K562 (cell line): ENCODE results near the gene OLAH. TPM values are rescaled to one million over a fixed set of nuclear protein-coding genes. Genes with fewer than 3 reads are reported as not detected.
A peak's percentile ranks its signal among the peaks of the same experiment; 100 is the strongest.

ENCODE experiments used
- ATF7 ChIP-seq: fragments of 450-650 bp; IDR thresholded peaks from 2 replicates; pipeline ENCODE4 v1.7.1; 2014; ENCODE audit warnings: mild to moderate bottlenecking, moderate library complexity
- BCOR ChIP-seq: fragments of 450-650 bp; IDR thresholded peaks from 2 replicates; pipeline ENCODE4 v1.6.1; 2016
- CXXC5 ChIP-seq: fragments of 250-450 bp; sonication (Bioruptor Pico); IDR thresholded peaks from 2 replicates; pipeline ENCODE4 v1.8.0; 2022; ENCODE audit warnings: inconsistent platforms, mild to moderate bottlenecking, moderate library complexity
- E2F6 ChIP-seq, 2 experiments: IDR thresholded peaks; 2 replicates each; pipeline ENCODE4 v1.6.1; 2011; ENCODE audit warnings: borderline replicate concordance in 1 of 2, control low read depth in 1 of 2, low read depth in 1 of 2, low read length in 1 of 2, mild to moderate bottlenecking in 1 of 2, mixed read lengths in 1 of 2, moderate library complexity in 1 of 2; ENCODE audit not compliant: insufficient read depth in 1 of 2, insufficient read length in 1 of 2, poor library complexity in 1 of 2, severe bottlenecking in 1 of 2; ENCODE audit errors: extremely low read depth in 1 of 2
- L3MBTL2 ChIP-seq: fragments of 450-650 bp; IDR thresholded peaks from 2 replicates; pipeline ENCODE4 v1.6.1; 2016; ENCODE audit warnings: mild to moderate bottlenecking, moderate library complexity
- MGA ChIP-seq: fragments of 450-650 bp; IDR thresholded peaks from 2 replicates; pipeline ENCODE4 v1.6.1; 2016; ENCODE audit warnings: mild to moderate bottlenecking, moderate library complexity
- NRF1 ChIP-seq, 2 experiments: fragments of 450-650 bp; IDR thresholded peaks in 1 of 2; conservative IDR thresholded peaks in 1 of 2; 2 replicates each; pipeline ENCODE4 v1.6.1; 2014; ENCODE audit warnings: mild to moderate bottlenecking in 2 of 2
- RFX5 ChIP-seq: IDR thresholded peaks from 2 replicates; pipeline ENCODE4 v1.6.1; 2011; ENCODE audit warnings: low read depth, mild to moderate bottlenecking, improper control_type of control experiment, low read length
- TCF7 ChIP-seq: sonication (generic); IDR thresholded peaks from 2 replicates; pipeline ENCODE4 v1.6.1; 2016; ENCODE audit warnings: antibody characterized with exemption, borderline replicate concordance
- TGIF2 ChIP-seq: sonication (generic); formaldehyde crosslinking; IDR thresholded peaks from 2 replicates; pipeline ENCODE4 v1.8.1; 2022; ENCODE audit warnings: mild to moderate bottlenecking, missing genetic modification reagents, moderate library complexity
- ZNF76 ChIP-seq: fragments of 250-450 bp; sonication (Bioruptor Pico); IDR thresholded peaks from 2 replicates; pipeline ENCODE4 v1.4.0; 2020; ENCODE audit warnings: mild to moderate bottlenecking, moderate library complexity, borderline replicate concordance
- polyA plus RNA-seq, 8 experiments: library from polyadenylated mRNA; depleted of rRNA in 4 of 8; stranded (reverse) in 5 of 8; unstranded in 3 of 8; fragments of >200 nt; fragmentation: Nextera tagmentation in 2 of 8; fragmentation: Illumina TruSeq in 1 of 8; extraction: Ambion mirVana in 2 of 8; extraction: Trizol in 1 of 8; gene quantifications; 2 replicates each; pipeline versions ENCODE4 v1.2.1 to v1.2.3, GENCODE V29; 2011 to 2014; ENCODE audit warnings: inconsistent platforms in 1 of 8, missing spikeins in 1 of 8
- total RNA-seq, 7 experiments: library from RNA; depleted of rRNA in 6 of 7; stranded (reverse); fragments of >200 nt in 6 of 7; fragmentation: Illumina TruSeq in 2 of 7; extraction: Trizol in 2 of 7; gene quantifications; 2 replicates each; pipeline versions ENCODE4 v1.2.1 to v1.2.3, GENCODE V29; 2011 to 2021; ENCODE audit warnings: low replicate concordance in 1 of 7
- TF ChIP-seq, protein P1 (sequence below): fragments of 250-450 bp; sonication (Bioruptor Pico); IDR thresholded peaks from 2 replicates; pipeline ENCODE4 v1.5.1; 2021; ENCODE audit warnings: mild to moderate bottlenecking

The OLAH gene
- total and polyA plus RNA-seq, 9 of the 15 experiments (the other 6 are each of a cell fraction or from before 2014, with no cell fraction given) = 0.11 to 0.45 (median 0.18) TPM; not detected in 3

GRCh38 chr10:15035385-15036301 lies 8.1 kb upstream of the OLAH start (continued):
- TF ChIP-seq E2F6 (IDR thresholded peaks at IDR 0.05; ENCODE audit: borderline replicate concordance in 1 of 2, extremely low read depth in 1 of 2, insufficient read depth in 1 of 2, insufficient read length in 1 of 2, low read depth in 1 of 2, low read length in 1 of 2, poor library complexity in 1 of 2, severe bottlenecking in 1 of 2) (peak; percentile 29 to 66), TCF7 (no peak), CXXC5 (CRISPR knock-in tag) (0 out of 2 replicates have a peak, but pooled peaks have one; percentile 14), L3MBTL2 (peak; percentile 95), NRF1 (conservative IDR thresholded peaks at IDR 0.05 in 1 of 2, IDR thresholded peaks at IDR 0.05 in 1 of 2) (no peak), TGIF2 (no peak), BCOR (no peak), ATF7 (peak; percentile 55; the same call in 1 of the 2 replicates), ZNF76 (CRISPR knock-in tag) (no peak), MGA (peak; percentile 78), RFX5 (no peak)
- TF ChIP-seq, protein P1, sequence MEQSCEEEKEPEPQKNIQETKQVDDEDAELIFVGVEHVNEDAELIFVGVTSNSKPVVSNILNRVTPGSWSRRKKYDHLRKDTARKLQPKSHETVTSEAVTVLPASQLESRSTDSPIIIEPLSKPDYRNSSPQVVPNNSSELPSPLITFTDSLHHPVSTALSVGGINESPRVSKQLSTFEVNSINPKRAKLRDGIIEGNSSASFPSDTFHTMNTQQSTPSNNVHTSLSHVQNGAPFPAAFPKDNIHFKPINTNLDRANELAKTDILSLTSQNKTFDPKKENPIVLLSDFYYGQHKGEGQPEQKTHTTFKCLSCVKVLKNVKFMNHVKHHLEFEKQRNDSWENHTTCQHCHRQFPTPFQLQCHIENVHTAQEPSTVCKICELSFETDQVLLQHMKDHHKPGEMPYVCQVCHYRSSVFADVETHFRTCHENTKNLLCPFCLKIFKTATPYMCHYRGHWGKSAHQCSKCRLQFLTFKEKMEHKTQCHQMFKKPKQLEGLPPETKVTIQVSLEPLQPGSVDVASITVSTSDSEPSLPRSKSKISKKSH (CRISPR knock-in tag) = no peak
